ENCODE data around the gene KIAA1191.
A peak's percentile ranks its signal among the peaks of the same experiment; 100 is the strongest.

KIAA1191 gene

DNA sequence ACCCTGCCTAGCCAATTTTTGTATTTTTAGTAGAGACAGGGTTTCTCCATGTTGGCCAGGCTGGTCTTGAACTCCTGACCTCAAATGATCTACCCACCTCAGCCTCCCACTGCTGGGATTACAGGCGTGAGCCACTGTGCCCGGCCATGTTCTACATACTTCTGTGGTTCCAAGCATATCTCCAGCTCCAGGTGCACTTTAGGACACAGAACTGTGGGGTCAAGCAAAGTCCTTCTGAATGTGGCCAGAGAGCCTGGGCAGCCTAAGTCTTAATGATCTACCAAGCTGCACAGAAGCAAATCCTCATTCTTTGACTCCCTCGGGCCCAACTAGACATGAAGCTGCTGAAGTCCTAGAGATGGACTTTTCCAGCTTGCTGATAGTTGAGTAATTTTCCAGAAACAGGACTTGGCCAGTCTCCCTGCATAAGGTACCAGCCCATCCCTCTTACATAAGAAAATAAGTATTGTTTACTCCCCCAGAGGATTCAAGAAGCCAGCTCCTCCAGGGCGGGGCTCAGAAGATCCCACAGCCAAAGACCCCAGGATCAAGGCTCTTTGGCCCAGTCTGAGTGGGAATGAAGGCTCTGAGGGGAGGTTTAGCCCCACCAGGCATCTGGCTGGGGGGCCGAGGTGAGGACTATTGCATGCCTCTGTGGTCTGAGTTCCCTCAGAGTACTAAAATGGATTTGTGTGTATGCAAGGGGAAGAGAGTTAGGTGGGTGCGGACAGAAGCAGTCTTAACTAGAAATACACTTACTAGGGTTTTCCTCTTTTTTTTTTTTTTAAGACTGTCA, 46.1 kb upstream of the KIAA1191 start:
- DNase-seq (ENCODE audit: low spot score) (no peak), ATAC-seq (ENCODE audit: low read depth) (no peak)
- TF ChIP-seq, protein P1, sequence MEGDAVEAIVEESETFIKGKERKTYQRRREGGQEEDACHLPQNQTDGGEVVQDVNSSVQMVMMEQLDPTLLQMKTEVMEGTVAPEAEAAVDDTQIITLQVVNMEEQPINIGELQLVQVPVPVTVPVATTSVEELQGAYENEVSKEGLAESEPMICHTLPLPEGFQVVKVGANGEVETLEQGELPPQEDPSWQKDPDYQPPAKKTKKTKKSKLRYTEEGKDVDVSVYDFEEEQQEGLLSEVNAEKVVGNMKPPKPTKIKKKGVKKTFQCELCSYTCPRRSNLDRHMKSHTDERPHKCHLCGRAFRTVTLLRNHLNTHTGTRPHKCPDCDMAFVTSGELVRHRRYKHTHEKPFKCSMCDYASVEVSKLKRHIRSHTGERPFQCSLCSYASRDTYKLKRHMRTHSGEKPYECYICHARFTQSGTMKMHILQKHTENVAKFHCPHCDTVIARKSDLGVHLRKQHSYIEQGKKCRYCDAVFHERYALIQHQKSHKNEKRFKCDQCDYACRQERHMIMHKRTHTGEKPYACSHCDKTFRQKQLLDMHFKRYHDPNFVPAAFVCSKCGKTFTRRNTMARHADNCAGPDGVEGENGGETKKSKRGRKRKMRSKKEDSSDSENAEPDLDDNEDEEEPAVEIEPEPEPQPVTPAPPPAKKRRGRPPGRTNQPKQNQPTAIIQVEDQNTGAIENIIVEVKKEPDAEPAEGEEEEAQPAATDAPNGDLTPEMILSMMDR (IDR thresholded peaks at IDR 0.05; ENCODE audit: poor library complexity, severe bottlenecking) = no peak
- Histone ChIP-seq H3K4me3 (ENCODE audit: severe bottlenecking) (no peak overlapping the region), H3K27me3 (ENCODE audit: insufficient read depth, poor library complexity, severe bottlenecking) (no peaks in the 10 kb centered on the region), H3K4me1 (ENCODE audit: insufficient read depth, poor library complexity, severe bottlenecking) (peaks cover 32% of the 10 kb centered on the region), H3K36me3 (ENCODE audit: low read depth) (peaks cover 71% of the 10 kb centered on the region), H3K27ac (ENCODE audit: poor library complexity, severe bottlenecking) (no peak overlapping the region), H3K9me3 (ENCODE audit: severe bottlenecking) (no peaks in the 10 kb centered on the region)

DNA sequence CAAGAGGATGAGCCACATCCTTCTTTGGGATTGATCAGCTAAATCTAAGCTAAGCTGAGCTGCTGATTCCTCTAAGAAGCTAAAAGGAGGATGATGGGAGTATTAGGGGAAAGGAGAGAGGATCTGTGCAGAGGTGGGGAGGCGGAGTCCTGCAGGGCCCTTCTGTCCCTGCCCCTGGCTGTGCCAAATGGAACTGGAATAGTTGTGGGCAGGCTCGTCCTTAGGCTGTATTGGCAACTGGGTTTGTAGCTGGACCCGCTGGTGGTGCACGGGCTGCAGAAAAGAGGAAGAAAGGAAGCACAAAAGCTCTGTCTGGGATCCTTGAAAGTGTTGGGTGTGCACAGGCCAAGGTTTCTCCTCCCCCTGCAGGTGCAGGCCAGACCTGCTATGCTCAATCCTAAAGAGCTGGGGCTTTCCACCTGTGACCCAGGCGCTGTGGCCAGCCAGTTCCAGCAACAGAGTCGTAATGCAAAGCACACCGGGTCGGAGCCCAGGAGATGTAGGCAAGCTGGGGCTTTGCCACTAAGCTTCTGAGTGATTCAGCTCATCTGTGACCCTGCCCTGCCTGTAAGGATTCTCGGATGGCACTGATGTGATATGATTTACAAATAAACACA, 45.0 kb upstream of the KIAA1191 start:
- DNase-seq (ENCODE audit: low spot score) (no peak), ATAC-seq (ENCODE audit: low read depth) (no peak)
- TF ChIP-seq, protein P1 (IDR thresholded peaks at IDR 0.05; ENCODE audit: poor library complexity, severe bottlenecking) = no peak
- no peak overlapping the region for H3K27ac ChIP-seq (ENCODE audit: poor library complexity, severe bottlenecking)
- H3K4me3 ChIP-seq (ENCODE audit: severe bottlenecking) = no peak overlapping the region
- peaks cover 74% of the 10 kb centered on the region for H3K36me3 ChIP-seq (ENCODE audit: low read depth)
- no peaks in the 10 kb centered on the region for H3K27me3 ChIP-seq (ENCODE audit: insufficient read depth, poor library complexity, severe bottlenecking)
- H3K9me3 ChIP-seq (ENCODE audit: severe bottlenecking) = no peaks in the 10 kb centered on the region
- H3K4me1 ChIP-seq (ENCODE audit: insufficient read depth, poor library complexity, severe bottlenecking) = peaks cover 25% of the 10 kb centered on the region

GRCh38 chr5:176405656-176406435, 44.3 kb upstream of the KIAA1191 start:
- peaks cover 74% of the 10 kb centered on the region for H3K36me3 ChIP-seq (ENCODE audit: low read depth)

GRCh38 chr5:176401281-176402205, 40.0 kb upstream of the KIAA1191 start:
- H3K27me3 ChIP-seq (ENCODE audit: insufficient read depth, poor library complexity, severe bottlenecking) = no peaks in the 10 kb centered on the region
- H3K36me3 ChIP-seq (ENCODE audit: low read depth) = peaks cover 64% of the 10 kb centered on the region
- H3K4me3 ChIP-seq (ENCODE audit: severe bottlenecking) = no peak overlapping the region
- ATAC-seq (ENCODE audit: low read depth) (peak; percentile 9; the same call in 2 of the 3 replicates), DNase-seq (ENCODE audit: low spot score) (no peak)
- H3K4me1 ChIP-seq (ENCODE audit: insufficient read depth, poor library complexity, severe bottlenecking) = peaks cover 29% of the 10 kb centered on the region
- peak overlapping the region; percentile 75 for H3K27ac ChIP-seq (ENCODE audit: poor library complexity, severe bottlenecking)
- TF ChIP-seq, protein P1 (IDR thresholded peaks at IDR 0.05; ENCODE audit: poor library complexity, severe bottlenecking) = no peak
- H3K9me3 ChIP-seq (ENCODE audit: severe bottlenecking) = no peaks in the 10 kb centered on the region

More at GRCh38 chr5:176405656-176406435, 44.3 kb upstream of the KIAA1191 start:
- Histone ChIP-seq H3K27me3 (ENCODE audit: insufficient read depth, poor library complexity, severe bottlenecking) (no peaks in the 10 kb centered on the region), H3K4me1 (ENCODE audit: insufficient read depth, poor library complexity, severe bottlenecking) (peaks cover 25% of the 10 kb centered on the region), H3K4me3 (ENCODE audit: severe bottlenecking) (no peak overlapping the region), H3K9me3 (ENCODE audit: severe bottlenecking) (no peaks in the 10 kb centered on the region), H3K27ac (ENCODE audit: poor library complexity, severe bottlenecking) (no peak overlapping the region)
- DNase-seq (ENCODE audit: low spot score) (no peak), ATAC-seq (ENCODE audit: low read depth) (no peak)
- TF ChIP-seq, protein P1 (IDR thresholded peaks at IDR 0.05; ENCODE audit: poor library complexity, severe bottlenecking) = peak; percentile 20

Measured in RWPE2 (cell line).